Adrenal gland (tissue), 12 donors: Measurements from ENCODE around the gene PARP12. TPM values are rescaled to one million over a fixed set of nuclear protein-coding genes. Genes with fewer than 3 reads are reported as not detected.
A peak's percentile ranks its signal among the peaks of the same experiment; 100 is the strongest.

Experiments
- DNase-seq, 7 donors: peaks; one replicate each; pipeline ENCODE4 v3.0.0-alpha.2; 2019 to 2020
- H3K27ac ChIP-seq, 5 donors: fragments of 200-600 bp; sonication (generic) in 4 of 5; 1 replicate in 3 of 5; 2 replicates in 2 of 5; pipeline versions ENCODE4 v1.5.1 to v1.8.0; 2016 to 2020; ENCODE audit warnings: mild to moderate bottlenecking in 1 of 5
- H3K27me3 ChIP-seq: fragments of 200-600 bp; 2 replicates; pipeline ENCODE4 v1.8.0; 2021
- H3K36me3 ChIP-seq, 2 donors: fragments of 200-600 bp; replicated peaks in 1 of 2; 1 replicate in 1 of 2; 2 replicates in 1 of 2; pipeline versions ENCODE4 v1.5.1 to v1.8.0; 2018 to 2022
- H3K4me1 ChIP-seq, 2 donors: fragments of 200-600 bp; replicated peaks in 1 of 2; 1 replicate in 1 of 2; 2 replicates in 1 of 2; pipeline versions ENCODE4 v1.5.1 to v1.8.0; 2018 to 2021
- H3K4me3 ChIP-seq, 4 donors: fragments of 200-600 bp; sonication (generic) in 3 of 4; one replicate each; pipeline ENCODE4 v1.5.1; 2016 to 2018
- H3K9me3 ChIP-seq, 3 donors: fragments of 200-600 bp; sonication (generic) in 1 of 3; replicated peaks in 1 of 3; 1 replicate in 2 of 3; 2 replicates in 1 of 3; pipeline versions ENCODE4 v1.5.1 to v1.8.0; 2016 to 2021
- CTCF ChIP-seq, 6 experiments: fragments of 450-650 bp in 4 of 6; fragments of 200-600 bp in 2 of 6; sonication (generic) in 1 of 6; IDR thresholded peaks; 1 replicate in 5 of 6; 2 replicates in 1 of 6; pipeline versions ENCODE4 v1.5.1 to v1.8.0; 2016 to 2021; ENCODE audit warnings: antibody characterized with exemption in 6 of 6, mild to moderate bottlenecking in 2 of 6, moderate library complexity in 1 of 6
- POLR2A ChIP-seq, 2 donors: fragments of 450-650 bp; IDR thresholded peaks; one replicate each; pipeline ENCODE4 v1.6.1; 2017; ENCODE audit warnings: antibody characterized with exemption in 2 of 2, mild to moderate bottlenecking in 2 of 2, moderate library complexity in 1 of 2
- whole genome bisulfite sequencing, 4 donors: extraction: QIAGEN DNeasy Blood & Tissue Kit in 2 of 4; methylation state at CpG; one replicate each; pipeline versions ENCODE4 v1.1.5 to v1.1.7; 2013 to 2017; 5-methylcytosine and 5-hydroxymethylcytosine counted together
- intact Hi-C, 2 donors: fragments of 100-400 bp; cut with DNase I; formaldehyde crosslinking; loops; one replicate each; pipeline versions ENCODE4 v1.14.1 to v1.15.0; 2022 to 2023
- polyA plus RNA-seq, 3 donors: library from polyadenylated mRNA; stranded (reverse); fragments of 200-250 nt in 2 of 3; fragments of 350-450 nt in 1 of 3; fragmentation: Illumina TruSeq in 1 of 3; extraction: RNeasy Lipid Tissue Mini Kit (QIAGEN cat#74804) in 1 of 3; gene quantifications; one replicate each; pipeline ENCODE4 v1.2.3, GENCODE V29; 2013 to 2014
- total RNA-seq, 9 donors: library from RNA; depleted of rRNA in 4 of 9; stranded (reverse); fragments of >200 nt in 4 of 9; fragments of 120-200 nt in 1 of 9; fragmentation: NEBNext Ultra II Directional in 1 of 9; extraction: Animal tissue kit (Norgen Biotek cat#: 25700) in 1 of 9; gene quantifications; one replicate each; pipeline versions ENCODE4 v1.1.0 to v1.2.4, GENCODE V29; 2013 to 2023
- donor health status: healthy with polysubstance abuse.
- donor health status: Bipolar disorder and iron deficiency.
- donor health status: DM: yes; HTN: yes; CAD: no.
- donor health status: DM: no; HTN: no; CAD: no.
- donor health status: DM: no; HTN: no; CAD: no.
- donor health status: DM: yes; HTN: yes; CAD: no.

Gene PARP12
- total and polyA plus RNA-seq, 12 donors, result 11.5 to 49.4 (median 24.1) TPM

- Histone ChIP-seq H3K4me3 (no peak overlapping the region), H3K4me1 (peaks cover 0 to 3% of the 10 kb centered on the region in 2 donors), H3K36me3 (no peaks in the 10 kb centered on the region), H3K27me3 (no peaks in the 10 kb centered on the region), H3K9me3 (no peaks in the 10 kb centered on the region), H3K27ac (no peak overlapping the region)
- no peak for TF ChIP-seq POLR2A (IDR thresholded peaks at IDR 0.05)
- no peak for TF ChIP-seq CTCF (IDR thresholded peaks at IDR 0.05)
- intact Hi-C loops, result no loop called here
- WGBS, 4 donors, result 88 to 92% (median 89%) methylated on average over 11 of the region's 11 CpGs
- DNase-seq, result no peak
These were observed 19.1 kb upstream of the PARP12 start for GRCh38 chr7:140081774-140082425.

GRCh38 chr7:140080919-140081318 lies 18.2 kb upstream of the PARP12 start:
- no peaks in the 10 kb centered on the region for H3K27me3 ChIP-seq

GRCh38 chr7:140079121-140079536 lies 16.4 kb upstream of the PARP12 start:
- Histone ChIP-seq H3K27me3 (no peaks in the 10 kb centered on the region), H3K4me1 (peaks cover 0 to 3% of the 10 kb centered on the region in 2 donors), H3K27ac (no peak overlapping the region), H3K36me3 (no peaks in the 10 kb centered on the region), H3K9me3 (no peaks in the 10 kb centered on the region), H3K4me3 (no peak overlapping the region)
- 21 to 28% (median 26%) methylated on average over 5 to 6 of the region's 6 CpGs for WGBS, 4 donors
- TF ChIP-seq POLR2A (IDR thresholded peaks at IDR 0.05), result no peak
- TF ChIP-seq CTCF (IDR thresholded peaks at IDR 0.05), result peak in 2 of 6 experiments; percentile 15 to 16
- intact Hi-C loops, result loop anchor here in 1 of 2 donors (10.0 kb wide), 1 partner anchor 56 kb away; no protein-coding TSS in a partner anchor
- DNase-seq, result peak in 5 of 7 donors; percentile 50 to 73 (median 67)

More at GRCh38 chr7:140080919-140081318, 18.2 kb upstream of the PARP12 start:
- H3K4me3 ChIP-seq, result no peak overlapping the region
- H3K9me3 ChIP-seq, result no peaks in the 10 kb centered on the region
- no peaks in the 10 kb centered on the region for H3K36me3 ChIP-seq
- intact Hi-C loops, result no loop called here
- TF ChIP-seq POLR2A (IDR thresholded peaks at IDR 0.05), result no peak
- H3K27ac ChIP-seq, result no peak overlapping the region
- no peak for DNase-seq
- WGBS, 4 donors, result 51 to 70% (median 64%) methylated on average over 7 of the region's 7 CpGs
- peaks cover 0 to 3% of the 10 kb centered on the region in 2 donors for H3K4me1 ChIP-seq

DNA sequence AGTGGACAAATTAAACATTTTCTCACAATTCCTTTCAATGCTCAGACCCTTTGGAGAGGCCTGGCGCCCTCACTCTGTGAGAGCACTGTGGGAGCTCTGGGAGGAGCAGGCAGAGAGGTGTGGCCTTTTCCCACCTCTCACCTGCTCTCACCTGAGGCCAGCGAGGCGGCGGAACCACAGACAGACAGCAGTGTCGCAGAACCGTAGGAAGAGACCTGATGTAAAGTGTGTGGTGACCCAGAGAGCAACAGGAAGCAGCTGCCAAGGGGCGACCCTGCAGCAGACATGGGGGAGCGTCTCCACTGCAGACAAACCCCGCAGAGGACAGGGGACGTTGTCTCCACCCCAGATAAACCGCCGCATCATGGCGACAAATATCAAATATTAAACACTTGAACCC lies 15.6 kb upstream of the PARP12 start:
- no peak overlapping the region for H3K4me3 ChIP-seq
- H3K9me3 ChIP-seq, result no peaks in the 10 kb centered on the region
- H3K27me3 ChIP-seq, result no peaks in the 10 kb centered on the region
- peaks cover 0 to 3% of the 10 kb centered on the region in 2 donors for H3K4me1 ChIP-seq
- no peak overlapping the region for H3K27ac ChIP-seq
- DNase-seq, result no peak
- intact Hi-C loops, result loop anchor here in 1 of 2 donors (10.0 kb wide), 1 partner anchor 56 kb away; no protein-coding TSS in a partner anchor
- TF ChIP-seq CTCF (IDR thresholded peaks at IDR 0.05) (no peak), POLR2A (IDR thresholded peaks at IDR 0.05) (no peak)
- no peaks in the 10 kb centered on the region for H3K36me3 ChIP-seq
- WGBS, 4 donors, result 84 to 90% (median 87%) methylated on average over 13 of the region's 13 CpGs
